Anterior cingulate cortex (tissue), 58 donors: ENCODE measurements around the gene SMAP1.

Source experiments
- DNase-seq, 58 donors: peaks; one replicate each; lab custom pipeline; 2025; lab: John Stamatoyannopoulos, UW

SMAP1 gene

DNA sequence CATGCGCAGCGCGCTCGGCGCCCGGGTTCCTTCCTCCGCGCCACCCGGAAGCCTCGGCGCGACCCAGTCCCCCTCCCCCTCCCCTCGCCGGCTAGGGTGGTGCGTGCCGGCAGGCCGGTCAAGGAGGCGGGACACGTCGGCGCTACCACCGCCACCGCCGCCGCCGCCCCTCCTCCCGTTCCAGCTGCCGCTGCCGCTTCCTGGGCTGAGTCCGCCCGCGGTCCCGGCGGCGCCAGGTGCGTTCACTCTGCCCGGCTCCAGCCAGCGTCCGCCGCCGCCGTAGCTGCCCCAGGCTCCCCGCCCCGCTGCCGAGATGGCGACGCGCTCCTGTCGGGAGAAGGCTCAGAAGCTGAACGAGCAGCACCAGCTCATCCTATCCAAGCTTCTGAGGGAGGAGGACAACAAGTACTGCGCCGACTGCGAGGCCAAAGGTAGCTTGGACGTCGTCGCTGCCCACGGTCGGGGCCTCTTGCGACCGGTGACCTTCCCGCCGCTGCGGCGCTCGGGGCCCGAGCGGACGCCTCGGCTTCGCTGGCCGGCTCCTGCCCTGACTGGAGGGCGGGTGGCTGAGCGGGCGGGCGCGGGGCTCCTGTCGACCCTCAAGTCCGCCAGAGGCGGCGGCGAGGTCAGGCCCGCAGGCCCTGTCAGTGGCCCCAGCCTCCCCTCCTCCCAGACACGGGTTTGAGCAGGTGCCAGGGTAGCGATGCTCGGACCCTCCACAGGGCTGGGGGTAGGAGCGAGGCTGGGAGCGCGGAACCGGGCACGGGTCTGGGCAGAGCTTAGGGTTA, at the start of gene SMAP1:
TSS of gene SMAP1 (plus strand) at position 173 of the 788 bp plus-strand sequence. CDS start at position 314, 141 bp downstream.
- peak; percentile 25 to 92 (median 86) for DNase-seq

DNA sequence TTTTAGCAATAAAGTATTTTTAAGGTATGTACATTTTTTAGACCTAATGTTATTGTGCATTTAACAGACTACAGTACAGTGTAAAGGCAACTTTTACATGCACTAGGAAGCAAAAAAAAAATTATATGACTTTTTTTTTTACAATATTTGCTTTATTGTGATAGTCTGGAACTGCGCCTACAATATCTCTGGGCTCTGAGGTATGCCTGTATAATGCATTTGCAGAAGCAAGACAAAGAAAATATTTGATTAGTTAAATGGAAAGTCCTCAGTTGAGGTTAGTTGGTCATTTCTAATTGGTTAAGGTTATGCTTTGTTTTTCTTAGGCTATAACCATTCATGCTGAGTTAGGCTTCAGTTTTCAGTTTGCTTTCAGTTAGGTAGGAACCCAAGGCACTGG, 46.9 kb upstream of the SMAP1 start:
- no peak for DNase-seq

DNA sequence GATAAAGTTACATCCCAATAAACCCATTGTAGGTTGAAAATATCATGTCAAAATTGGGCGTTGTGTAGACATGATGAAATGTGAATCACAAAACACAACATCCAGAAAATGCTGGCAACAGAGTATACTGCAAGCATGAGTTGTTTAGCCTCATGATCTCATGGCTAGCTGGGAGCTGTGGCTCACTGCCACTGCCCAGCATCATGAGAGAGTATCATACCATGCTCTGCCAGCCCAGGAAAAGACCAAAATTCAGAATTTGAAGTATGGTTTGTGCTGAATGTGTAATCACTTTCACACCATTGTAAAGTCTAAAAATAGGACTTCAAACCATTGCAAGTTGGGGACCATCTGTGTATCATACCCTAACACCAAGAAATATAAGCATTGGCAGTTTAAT, 45.2 kb upstream of the SMAP1 start:
- DNase-seq, result peak in 9 of 58 donors; percentile 1 to 18 (median 4)

DNA sequence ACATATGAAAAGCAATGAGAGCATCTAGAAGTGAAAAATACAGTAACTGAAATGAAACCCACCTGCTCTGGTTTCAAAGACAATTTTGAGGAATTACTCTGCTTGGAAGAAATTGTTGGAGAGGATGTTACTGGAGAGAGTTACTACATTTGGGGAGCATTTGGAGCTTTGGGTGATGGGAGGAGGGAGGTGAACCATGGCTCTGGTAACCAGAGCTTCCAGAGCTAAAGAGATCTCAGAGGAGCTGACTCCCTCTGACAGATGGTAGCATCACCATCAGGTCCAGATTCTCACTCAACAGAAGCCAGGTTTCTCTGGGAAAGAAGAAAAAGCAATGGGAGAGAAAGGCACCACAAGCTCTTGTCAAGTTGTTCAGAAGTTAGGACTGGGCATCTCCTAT, 42.2 kb upstream of the SMAP1 start:
- peak in 1 of 58 donors; percentile 1 for DNase-seq

GRCh38 chr6:70627500-70628254, 40.0 kb upstream of the SMAP1 start:
- no peak for DNase-seq

DNA sequence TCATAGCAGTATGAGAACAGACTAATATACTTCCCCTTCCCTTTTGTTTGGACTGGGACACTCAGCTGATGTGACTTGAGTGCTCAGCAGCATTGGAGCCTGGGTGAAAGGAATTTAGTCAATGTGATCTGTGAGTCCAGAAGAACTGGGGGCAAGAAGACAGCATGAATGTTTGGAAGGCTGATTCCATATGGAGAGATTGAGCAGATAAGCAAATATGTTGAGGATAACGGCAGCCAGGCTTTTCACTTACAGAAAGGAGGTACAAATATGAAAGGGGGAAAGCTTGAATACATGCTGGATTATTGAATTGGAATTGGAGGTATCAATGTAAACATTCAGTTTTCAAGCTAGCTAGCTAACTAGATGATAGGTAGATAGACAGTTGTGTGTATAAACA, 37.8 kb upstream of the SMAP1 start:
- no peak for DNase-seq

DNA sequence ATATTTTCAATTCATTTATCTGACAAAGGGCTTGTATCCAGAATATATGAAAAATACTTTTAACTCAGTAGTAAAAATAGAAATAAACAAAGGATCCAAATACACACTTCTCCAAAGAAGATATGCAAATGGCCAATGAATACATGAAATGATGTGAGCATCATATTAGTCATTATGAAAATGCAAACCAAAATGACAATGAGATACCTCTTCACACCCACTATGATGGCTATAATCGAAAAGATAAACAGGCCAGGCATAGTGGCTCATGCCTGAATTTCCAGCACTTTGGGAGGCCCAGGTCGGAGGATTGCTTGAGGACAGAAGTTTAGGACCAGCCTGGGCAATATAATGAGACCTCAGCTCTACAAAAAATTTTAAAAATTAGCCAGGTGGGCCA, 33.8 kb upstream of the SMAP1 start:
- DNase-seq, result no peak

GRCh38 chr6:70636596-70636995, 31.1 kb upstream of the SMAP1 start:
- no peak for DNase-seq

DNA sequence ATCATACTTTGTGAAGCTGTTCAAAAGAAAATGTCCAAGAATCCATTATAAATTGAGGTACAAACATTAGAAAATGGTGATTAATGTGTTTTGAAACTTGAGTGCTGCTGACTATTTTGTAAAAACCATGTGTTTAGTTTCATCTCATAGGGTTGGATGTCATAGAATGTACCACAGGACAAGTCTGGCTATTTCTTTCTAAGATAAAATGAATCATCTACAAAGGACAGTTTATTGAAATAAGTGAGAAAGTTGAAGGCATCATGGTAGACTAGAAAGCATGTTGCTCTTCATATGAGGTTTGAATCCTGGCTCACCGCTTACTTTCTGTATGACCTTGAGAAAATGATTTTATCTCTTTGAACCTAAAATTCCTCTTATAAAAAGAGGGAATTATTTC, 29.2 kb upstream of the SMAP1 start:
- no peak for DNase-seq

DNA sequence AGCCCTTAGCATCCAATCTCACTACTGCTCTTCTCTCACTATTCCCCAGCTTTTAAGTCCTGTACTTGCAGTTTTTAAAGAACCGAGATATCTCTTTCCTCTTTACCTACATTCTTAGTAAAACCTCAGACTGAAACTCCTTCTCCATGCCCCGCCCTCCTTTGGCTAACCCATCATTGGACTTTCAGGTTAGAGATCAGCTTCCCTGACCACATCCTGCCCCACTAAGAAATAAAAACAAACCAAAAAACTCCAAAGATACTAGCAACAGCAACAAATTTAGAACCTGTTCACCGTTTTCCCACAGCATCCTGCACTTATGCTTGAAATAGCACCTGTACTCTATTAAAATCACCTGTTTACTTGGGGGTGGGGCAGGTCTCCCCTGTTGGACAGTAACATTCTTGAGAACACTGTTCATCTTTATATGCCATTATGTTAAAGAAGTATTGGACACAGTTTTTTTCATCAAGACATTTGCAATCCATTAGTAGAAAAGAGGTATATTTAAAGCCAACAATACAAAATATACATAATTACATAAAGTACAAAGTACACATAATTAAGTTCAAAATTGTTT, 16.3 kb upstream of the SMAP1 start:
- no peak for DNase-seq

DNA sequence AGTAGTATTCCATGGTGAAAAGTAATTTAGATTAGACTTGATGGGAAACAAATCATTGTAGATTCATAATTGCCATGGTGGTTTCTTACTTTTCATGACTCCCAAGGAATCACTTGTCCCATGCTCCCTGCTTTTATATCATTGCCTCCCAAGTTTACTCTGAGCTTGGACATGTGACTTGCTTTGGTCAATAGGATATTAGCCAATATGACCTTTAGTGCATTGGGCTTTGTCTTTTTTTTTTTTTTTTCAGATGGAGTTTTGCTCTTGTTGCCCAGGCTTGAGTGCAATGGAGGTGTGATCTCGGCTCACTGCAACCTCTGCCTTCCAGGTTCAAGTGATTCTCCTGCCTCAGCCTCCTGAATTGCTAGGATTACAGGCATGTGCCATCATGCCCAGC, 15.5 kb upstream of the SMAP1 start:
- no peak for DNase-seq

DNA sequence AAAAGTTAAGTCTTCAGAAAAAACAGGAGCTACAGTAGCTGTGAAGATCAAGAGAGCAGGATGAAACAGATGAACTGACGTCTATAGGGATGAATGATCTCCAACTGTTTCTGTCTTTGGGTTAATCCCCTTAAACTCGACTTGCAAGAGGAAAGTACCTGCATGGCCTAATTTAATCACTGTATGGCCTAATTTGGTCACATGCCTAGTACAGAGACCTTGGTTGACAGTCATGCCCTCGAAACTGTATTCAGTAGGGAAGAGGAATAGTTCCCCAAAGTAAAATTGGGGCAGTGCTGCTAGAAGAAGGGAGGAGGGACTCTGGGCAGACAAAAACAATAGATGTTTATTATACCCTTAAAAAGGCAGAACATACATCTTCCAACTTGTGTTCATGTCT, 10.0 kb upstream of the SMAP1 start:
- DNase-seq, result no peak

GRCh38 chr6:70663881-70664466, 3.7 kb upstream of the SMAP1 start:
- DNase-seq, result peak in 5 of 58 donors; percentile 3 to 38 (median 26)

DNA sequence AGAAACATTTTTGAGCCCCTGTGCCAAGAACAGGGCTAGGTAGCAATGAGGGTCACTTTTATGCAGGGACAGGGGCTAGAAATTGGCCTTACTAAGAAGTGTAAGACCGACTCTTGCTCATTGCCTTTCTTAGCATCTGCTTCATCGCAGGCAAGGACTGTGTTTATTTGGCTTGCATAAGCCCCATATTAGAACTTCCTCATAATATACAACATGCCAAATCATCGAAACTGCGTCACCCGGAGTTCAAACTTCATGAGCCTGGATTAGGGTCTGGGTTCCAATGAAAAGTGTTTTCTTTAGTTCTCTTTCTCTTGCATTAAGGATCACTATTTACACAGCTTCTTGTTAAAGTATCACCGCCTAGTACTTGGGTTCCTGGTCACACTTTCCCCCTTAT, 977 bp upstream of the SMAP1 start:
- DNase-seq, result no peak

- DNase-seq, result no peak
These were observed 400 bp upstream of the SMAP1 start for GRCh38 chr6:70667256-70667710.

GRCh38 chr6:70668499-70668812, 773 bp downstream of the SMAP1 start:
- DNase-seq, result peak in 1 of 58 donors; percentile 33

- no peak for DNase-seq
These were observed 1.4 kb downstream of the SMAP1 start for GRCh38 chr6:70669133-70669532.

DNA sequence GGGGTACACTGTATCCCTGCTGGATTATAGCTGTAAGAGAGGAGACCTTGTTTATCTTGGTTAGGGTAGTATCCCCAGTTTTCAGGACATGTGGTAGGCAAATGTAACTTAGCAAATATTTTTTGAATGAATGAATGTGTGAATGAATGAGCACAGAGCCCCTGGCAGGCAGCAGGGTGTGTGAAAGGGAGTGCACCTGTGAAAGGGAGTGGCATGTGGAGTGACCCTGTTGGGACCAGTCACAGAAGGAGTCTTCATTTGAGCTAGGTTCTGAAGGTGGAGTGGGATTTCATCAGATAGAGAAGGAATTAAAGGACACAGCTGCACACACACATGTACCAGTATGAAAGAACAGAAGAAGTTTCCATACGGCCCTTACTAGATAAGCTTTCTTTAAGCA, 4.9 kb downstream of the SMAP1 start:
- DNase-seq, result no peak

DNA sequence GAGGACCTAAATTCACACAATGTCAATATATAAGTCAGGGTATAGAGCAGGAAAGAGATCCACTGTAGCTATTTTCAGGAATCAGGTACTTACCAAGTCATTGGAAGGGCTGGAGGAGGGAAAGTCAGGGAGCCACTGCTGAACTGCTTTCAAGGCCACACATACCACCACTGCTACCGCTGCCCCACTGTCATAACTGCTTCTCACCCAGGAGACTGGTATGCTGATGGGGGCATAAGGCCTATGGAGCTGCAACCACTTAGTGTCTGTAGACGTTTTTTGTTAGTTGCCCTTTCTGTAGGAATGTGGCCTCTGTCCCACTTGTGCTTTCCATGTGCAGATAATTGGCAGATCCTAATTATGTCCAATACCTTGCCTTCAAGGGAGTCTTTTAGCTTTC, 5.4 kb downstream of the SMAP1 start:
- DNase-seq, result no peak

- no peak for DNase-seq
These were observed 5.9 kb downstream of the SMAP1 start for GRCh38 chr6:70673601-70674000.

DNA sequence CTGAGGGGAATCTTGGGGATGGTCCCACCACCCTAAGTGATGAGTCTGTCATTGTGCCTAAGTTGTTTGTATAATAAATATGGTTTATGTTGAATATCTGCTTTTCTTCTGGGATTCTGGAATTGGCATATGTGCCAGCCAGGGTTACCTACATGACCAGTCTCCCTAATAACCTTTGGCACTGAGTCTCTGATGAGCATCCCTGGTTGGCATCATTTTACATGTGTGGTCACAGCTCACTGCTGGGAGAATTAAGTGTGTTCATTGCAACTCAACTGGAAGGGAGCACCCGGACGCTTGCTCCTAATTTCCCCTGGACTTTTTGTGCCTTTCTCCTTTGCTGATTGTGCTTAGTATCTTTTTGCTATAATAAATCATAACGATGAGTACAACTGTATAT, 8.1 kb downstream of the SMAP1 start:
- DNase-seq, result no peak
